ENCODE data around the gene POLE. TPM values are rescaled to one million over a fixed set of nuclear protein-coding genes. Genes with fewer than 3 reads are reported as not detected.

Gene POLE
- total and polyA plus RNA-seq, 9 of the 15 experiments (the other 6 are each of a cell fraction or from before 2014, with no cell fraction given), result 2.4 to 154 (median 49.6) TPM

GRCh38 chr12:132711080-132711843 is 24.1 kb upstream of the POLE start (continued):
- TF ChIP-seq ZFX (CRISPR knock-in tag; IDR thresholded peaks at IDR 0.05) (no peak; the same call in none of the 2 replicates), PTBP1 (IDR thresholded peaks at IDR 0.05; ENCODE audit: low read depth, low read length) (0 out of 2 replicates have a peak, but pooled peaks have one; percentile 49), TEAD2 (tag; IDR thresholded peaks at IDR 0.05) (no peak), HDAC2 (IDR thresholded peaks at IDR 0.05) (0 out of 2 replicates have a peak, but pooled peaks have one; percentile 26), EZH2 (IDR thresholded peaks at IDR 0.05; ENCODE audit: borderline replicate concordance, low read depth, low read length) (no peak), YY1 (IDR thresholded peaks at IDR 0.05; ENCODE audit: borderline replicate concordance in 1 of 3, control insufficient read depth in 1 of 3, extremely low read depth in 1 of 3, insufficient read depth in 3 of 3, insufficient read length in 1 of 3, insufficient replicate concordance in 2 of 3, low read depth in 1 of 3, low read length in 2 of 3) (peak in 1 of 3 experiments; percentile 23), STAT5B (CRISPR knock-in tag; IDR thresholded peaks at IDR 0.05) (no peak), ZNF384 (IDR thresholded peaks at IDR 0.05; ENCODE audit: low read depth, low read length) (no peak), SMARCA5 (IDR thresholded peaks at IDR 0.05) (peak; percentile 43; the same call in 1 of the 2 replicates), ZKSCAN1 (IDR thresholded peaks at IDR 0.05; ENCODE audit: low read depth, low read length) (no peak)
- TF ChIP-seq, protein P1, sequence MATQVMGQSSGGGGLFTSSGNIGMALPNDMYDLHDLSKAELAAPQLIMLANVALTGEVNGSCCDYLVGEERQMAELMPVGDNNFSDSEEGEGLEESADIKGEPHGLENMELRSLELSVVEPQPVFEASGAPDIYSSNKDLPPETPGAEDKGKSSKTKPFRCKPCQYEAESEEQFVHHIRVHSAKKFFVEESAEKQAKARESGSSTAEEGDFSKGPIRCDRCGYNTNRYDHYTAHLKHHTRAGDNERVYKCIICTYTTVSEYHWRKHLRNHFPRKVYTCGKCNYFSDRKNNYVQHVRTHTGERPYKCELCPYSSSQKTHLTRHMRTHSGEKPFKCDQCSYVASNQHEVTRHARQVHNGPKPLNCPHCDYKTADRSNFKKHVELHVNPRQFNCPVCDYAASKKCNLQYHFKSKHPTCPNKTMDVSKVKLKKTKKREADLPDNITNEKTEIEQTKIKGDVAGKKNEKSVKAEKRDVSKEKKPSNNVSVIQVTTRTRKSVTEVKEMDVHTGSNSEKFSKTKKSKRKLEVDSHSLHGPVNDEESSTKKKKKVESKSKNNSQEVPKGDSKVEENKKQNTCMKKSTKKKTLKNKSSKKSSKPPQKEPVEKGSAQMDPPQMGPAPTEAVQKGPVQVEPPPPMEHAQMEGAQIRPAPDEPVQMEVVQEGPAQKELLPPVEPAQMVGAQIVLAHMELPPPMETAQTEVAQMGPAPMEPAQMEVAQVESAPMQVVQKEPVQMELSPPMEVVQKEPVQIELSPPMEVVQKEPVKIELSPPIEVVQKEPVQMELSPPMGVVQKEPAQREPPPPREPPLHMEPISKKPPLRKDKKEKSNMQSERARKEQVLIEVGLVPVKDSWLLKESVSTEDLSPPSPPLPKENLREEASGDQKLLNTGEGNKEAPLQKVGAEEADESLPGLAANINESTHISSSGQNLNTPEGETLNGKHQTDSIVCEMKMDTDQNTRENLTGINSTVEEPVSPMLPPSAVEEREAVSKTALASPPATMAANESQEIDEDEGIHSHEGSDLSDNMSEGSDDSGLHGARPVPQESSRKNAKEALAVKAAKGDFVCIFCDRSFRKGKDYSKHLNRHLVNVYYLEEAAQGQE (IDR thresholded peaks at IDR 0.05; ENCODE audit: borderline replicate concordance), result no peak
- TF ChIP-seq, protein P1 (CRISPR knock-in tag; IDR thresholded peaks at IDR 0.05; ENCODE audit: low read depth), result no peak
- TF ChIP-seq, protein P2, sequence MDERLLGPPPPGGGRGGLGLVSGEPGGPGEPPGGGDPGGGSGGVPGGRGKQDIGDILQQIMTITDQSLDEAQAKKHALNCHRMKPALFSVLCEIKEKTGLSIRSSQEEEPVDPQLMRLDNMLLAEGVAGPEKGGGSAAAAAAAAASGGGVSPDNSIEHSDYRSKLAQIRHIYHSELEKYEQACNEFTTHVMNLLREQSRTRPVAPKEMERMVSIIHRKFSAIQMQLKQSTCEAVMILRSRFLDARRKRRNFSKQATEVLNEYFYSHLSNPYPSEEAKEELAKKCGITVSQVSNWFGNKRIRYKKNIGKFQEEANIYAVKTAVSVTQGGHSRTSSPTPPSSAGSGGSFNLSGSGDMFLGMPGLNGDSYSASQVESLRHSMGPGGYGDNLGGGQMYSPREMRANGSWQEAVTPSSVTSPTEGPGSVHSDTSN (CRISPR knock-in tag; IDR thresholded peaks at IDR 0.05; ENCODE audit: low read depth), result no peak
- TF ChIP-seq, protein P2 (tag; conservative IDR thresholded peaks at IDR 0.05; ENCODE audit: low read depth), result no peak
- TF ChIP-seq, protein P3, sequence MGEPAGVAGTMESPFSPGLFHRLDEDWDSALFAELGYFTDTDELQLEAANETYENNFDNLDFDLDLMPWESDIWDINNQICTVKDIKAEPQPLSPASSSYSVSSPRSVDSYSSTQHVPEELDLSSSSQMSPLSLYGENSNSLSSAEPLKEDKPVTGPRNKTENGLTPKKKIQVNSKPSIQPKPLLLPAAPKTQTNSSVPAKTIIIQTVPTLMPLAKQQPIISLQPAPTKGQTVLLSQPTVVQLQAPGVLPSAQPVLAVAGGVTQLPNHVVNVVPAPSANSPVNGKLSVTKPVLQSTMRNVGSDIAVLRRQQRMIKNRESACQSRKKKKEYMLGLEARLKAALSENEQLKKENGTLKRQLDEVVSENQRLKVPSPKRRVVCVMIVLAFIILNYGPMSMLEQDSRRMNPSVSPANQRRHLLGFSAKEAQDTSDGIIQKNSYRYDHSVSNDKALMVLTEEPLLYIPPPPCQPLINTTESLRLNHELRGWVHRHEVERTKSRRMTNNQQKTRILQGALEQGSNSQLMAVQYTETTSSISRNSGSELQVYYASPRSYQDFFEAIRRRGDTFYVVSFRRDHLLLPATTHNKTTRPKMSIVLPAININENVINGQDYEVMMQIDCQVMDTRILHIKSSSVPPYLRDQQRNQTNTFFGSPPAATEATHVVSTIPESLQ (CRISPR knock-in tag; IDR thresholded peaks at IDR 0.05), result no peak
